ENCODE data around the gene TAS2R31.

The TAS2R31 gene

DNA sequence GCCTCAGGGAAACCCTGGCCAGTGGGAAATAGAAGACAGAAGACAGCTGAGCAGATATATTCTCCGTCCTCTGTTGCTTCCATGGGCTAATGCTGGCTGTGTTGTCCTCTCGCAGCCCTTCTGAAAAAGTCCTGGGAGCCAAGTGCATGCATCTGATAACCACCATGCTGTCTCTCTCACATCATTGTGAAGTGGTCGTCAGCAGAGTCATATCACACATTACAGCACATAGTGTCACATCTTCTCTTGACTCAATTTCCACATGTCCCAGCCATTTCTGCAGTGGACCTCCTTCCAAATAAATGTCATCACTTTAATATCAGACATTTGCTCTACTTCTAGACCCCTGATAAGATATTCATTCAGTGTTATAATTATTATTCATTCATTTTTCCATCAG lies 36.9 kb downstream of the TAS2R31 start:
- DNase-seq: no peak

DNA sequence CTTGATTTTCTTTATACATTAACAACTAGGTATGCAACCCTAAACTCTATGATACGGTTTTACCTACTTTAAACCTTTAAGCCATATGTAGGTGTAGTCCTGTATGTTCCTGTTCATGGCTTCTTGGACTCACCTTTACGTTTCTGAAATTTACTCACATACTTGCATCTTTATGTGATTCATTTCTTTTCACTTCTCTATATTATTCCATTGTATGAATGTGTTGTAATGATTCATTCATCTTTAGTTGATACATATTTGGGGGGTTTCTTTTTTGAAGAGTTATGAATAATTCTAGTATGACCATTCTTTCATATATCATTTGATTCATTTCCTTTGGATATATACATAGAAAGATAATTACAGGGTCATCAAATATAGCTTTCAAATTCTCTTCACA lies 42.1 kb downstream of the TAS2R31 start:
- no peak for DNase-seq

GRCh38 chr12:10986812-10987211 lies 44.4 kb downstream of the TAS2R31 start, which contains the start of gene TAS2R50:
Gene TAS2R50, minus strand, starts transcription at chr12:10986912. Its CDS starts 52 bp downstream, at chr12:10986860.
- no peak for DNase-seq

GRCh38 chr12:10982244-10982643 lies 49.0 kb downstream of the TAS2R31 start:
- no peak for DNase-seq
